AG09309 (cell line): ENCODE results near the gene MAGI1.

Source experiments
- DNase-seq: peaks from one replicate; pipeline ENCODE4 v3.0.0-alpha.2; 2010; ENCODE audit warnings: low read depth
- H3K4me3 ChIP-seq: 2 replicates; pipeline ENCODE4 v1.5.1; 2011; ENCODE audit warnings: mild to moderate bottlenecking, low read depth, low read length, moderate library complexity; ENCODE audit not compliant: control insufficient read depth
- CTCF ChIP-seq: IDR thresholded peaks from 2 replicates; pipeline ENCODE4 v1.5.1; 2011; ENCODE audit warnings: mild to moderate bottlenecking, low read depth, low read length, inconsistent platforms; ENCODE audit not compliant: insufficient read depth, control insufficient read depth; ENCODE audit errors: missing control alignments

Gene MAGI1

GRCh38 chr3:65535260-65535659, 503.5 kb downstream of the MAGI1 start:
- no peak for TF ChIP-seq CTCF
- no peak overlapping the region for H3K4me3 ChIP-seq
- DNase-seq, result no peak

- TF ChIP-seq CTCF, result no peak
- DNase-seq, result no peak
- H3K4me3 ChIP-seq, result no peak overlapping the region
Measured at GRCh38 chr3:65534805-65535204, 503.9 kb downstream of the MAGI1 start.

- no peak for DNase-seq
- no peak for TF ChIP-seq CTCF
- H3K4me3 ChIP-seq, result no peak overlapping the region
Measured at GRCh38 chr3:65532749-65533148, 506.0 kb downstream of the MAGI1 start.

GRCh38 chr3:65532215-65532614, 506.5 kb downstream of the MAGI1 start:
- no peak for DNase-seq
- no peak overlapping the region for H3K4me3 ChIP-seq
- TF ChIP-seq CTCF, result no peak

- no peak for TF ChIP-seq CTCF
- H3K4me3 ChIP-seq, result no peak overlapping the region
- no peak for DNase-seq
Measured at GRCh38 chr3:65531499-65531898, 507.2 kb downstream of the MAGI1 start.

GRCh38 chr3:65526656-65527055, 512.1 kb downstream of the MAGI1 start:
- no peak for DNase-seq
- TF ChIP-seq CTCF, result no peak

GRCh38 chr3:65524584-65524983, 514.1 kb downstream of the MAGI1 start:
- H3K4me3 ChIP-seq, result no peak overlapping the region
- no peak for TF ChIP-seq CTCF
- no peak for DNase-seq

More at GRCh38 chr3:65526656-65527055, 512.1 kb downstream of the MAGI1 start:
- H3K4me3 ChIP-seq, result no peak overlapping the region
